ENCODE measurements around the gene SPTBN5.

The SPTBN5 gene

DNA sequence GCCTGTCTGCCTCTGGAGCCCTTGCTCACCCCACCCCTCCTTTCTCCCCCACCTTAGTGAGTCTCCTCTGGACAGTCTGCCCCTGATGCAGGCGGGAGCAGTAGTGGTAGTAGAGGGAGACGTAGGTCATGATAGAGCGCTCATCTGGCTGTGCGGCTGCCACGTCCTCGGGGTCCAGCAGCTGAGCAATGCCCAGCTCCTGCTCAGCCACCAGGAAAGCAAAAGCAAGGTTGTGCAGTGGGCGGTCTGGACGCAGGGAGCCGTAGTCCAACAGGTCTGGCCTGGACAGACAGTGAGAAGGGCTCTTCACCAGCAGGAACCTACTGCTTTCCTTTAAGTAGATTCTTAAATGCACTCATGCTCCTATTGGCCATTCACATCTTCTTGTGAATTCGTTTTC lies 6.7 kb downstream of the SPTBN5 start:
- no peaks in the 10 kb centered on the region for H3K9me3 ChIP-seq (ENCODE audit: insufficient read depth, low read depth, low read length)
- no peaks in the 10 kb centered on the region for H3K9me2 ChIP-seq (replicated peaks; ENCODE audit: low read depth, low read length)
- TF ChIP-seq, protein P1, sequence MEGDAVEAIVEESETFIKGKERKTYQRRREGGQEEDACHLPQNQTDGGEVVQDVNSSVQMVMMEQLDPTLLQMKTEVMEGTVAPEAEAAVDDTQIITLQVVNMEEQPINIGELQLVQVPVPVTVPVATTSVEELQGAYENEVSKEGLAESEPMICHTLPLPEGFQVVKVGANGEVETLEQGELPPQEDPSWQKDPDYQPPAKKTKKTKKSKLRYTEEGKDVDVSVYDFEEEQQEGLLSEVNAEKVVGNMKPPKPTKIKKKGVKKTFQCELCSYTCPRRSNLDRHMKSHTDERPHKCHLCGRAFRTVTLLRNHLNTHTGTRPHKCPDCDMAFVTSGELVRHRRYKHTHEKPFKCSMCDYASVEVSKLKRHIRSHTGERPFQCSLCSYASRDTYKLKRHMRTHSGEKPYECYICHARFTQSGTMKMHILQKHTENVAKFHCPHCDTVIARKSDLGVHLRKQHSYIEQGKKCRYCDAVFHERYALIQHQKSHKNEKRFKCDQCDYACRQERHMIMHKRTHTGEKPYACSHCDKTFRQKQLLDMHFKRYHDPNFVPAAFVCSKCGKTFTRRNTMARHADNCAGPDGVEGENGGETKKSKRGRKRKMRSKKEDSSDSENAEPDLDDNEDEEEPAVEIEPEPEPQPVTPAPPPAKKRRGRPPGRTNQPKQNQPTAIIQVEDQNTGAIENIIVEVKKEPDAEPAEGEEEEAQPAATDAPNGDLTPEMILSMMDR (conservative IDR thresholded peaks at IDR 0.05; ENCODE audit: low read length), result no peak
- TF ChIP-seq EZH2phosphoT487 (IDR thresholded peaks at IDR 0.05; ENCODE audit: borderline replicate concordance), result no peak
- H3K36me3 ChIP-seq (ENCODE audit: insufficient read depth, low read length), result no peaks in the 10 kb centered on the region
- H3K9ac ChIP-seq (ENCODE audit: low read depth, low read length, poor library complexity, severe bottlenecking), result no peak overlapping the region
- H4K20me1 ChIP-seq (ENCODE audit: insufficient read depth, low read length, poor library complexity, severe bottlenecking), result no peaks in the 10 kb centered on the region
- no peaks in the 10 kb centered on the region for H3K27me3 ChIP-seq (ENCODE audit: insufficient read depth, low read length, poor library complexity, severe bottlenecking)
- H3K4me2 ChIP-seq (ENCODE audit: low read depth, low read length, poor library complexity, severe bottlenecking), result no peak overlapping the region
- H3K79me2 ChIP-seq (ENCODE audit: insufficient read depth, low read length), result no peaks in the 10 kb centered on the region
- no peaks in the 10 kb centered on the region for H3F3A ChIP-seq (ENCODE audit: low read depth)
- peaks cover 16% of the 10 kb centered on the region for H3K4me1 ChIP-seq (ENCODE audit: insufficient read depth, low read length, poor library complexity, severe bottlenecking)
- no peak overlapping the region for H3K4me3 ChIP-seq (ENCODE audit: low read length, poor library complexity, severe bottlenecking)
- no peak overlapping the region for H2AFZ ChIP-seq (ENCODE audit: low read length)

DNA sequence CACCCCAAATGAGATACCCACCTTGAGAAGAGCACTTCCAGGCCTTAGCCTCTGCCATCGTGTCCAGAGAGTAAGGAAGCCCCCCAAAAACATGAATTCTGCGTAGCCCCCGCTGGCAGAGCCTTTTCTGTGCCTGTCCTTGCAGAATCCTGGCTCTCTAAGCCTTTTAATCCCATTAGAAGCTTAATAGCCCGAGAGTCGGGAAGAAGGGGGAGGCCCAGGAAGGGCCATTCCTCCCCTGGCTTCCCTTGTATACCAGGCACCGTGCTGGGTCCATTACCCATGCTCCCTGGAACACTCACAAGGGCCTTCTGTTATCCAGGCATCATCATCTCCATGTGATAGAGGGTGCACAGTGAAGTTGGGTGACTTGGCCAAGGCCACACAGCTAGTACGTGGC lies 7.1 kb downstream of the SPTBN5 start:
- no peak overlapping the region for H3K9ac ChIP-seq (ENCODE audit: low read depth, low read length, poor library complexity, severe bottlenecking)

DNA sequence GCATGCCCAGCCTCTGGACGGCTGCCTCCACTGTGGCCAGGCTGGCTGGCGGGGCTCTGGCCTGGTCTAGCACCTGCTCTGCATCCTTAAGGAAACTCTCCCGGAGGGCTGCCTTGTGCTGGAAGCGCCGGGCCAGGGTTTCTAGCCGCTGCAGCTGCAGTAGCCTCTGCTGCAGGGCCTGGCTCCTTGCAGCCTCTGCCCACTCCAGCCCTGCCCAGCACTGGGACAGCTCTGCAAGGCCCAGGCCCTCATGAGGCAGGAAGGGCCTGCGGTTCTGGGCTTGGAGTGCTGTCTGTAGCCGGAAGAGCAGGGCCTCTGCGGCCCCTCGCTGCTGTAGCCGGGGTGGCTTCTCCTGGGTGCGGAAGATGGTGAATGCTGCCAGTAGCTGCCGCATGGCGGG lies 8.0 kb downstream of the SPTBN5 start:
- Histone ChIP-seq H3K4me3 (ENCODE audit: low read length, poor library complexity, severe bottlenecking) (no peak overlapping the region), H4K20me1 (ENCODE audit: insufficient read depth, low read length, poor library complexity, severe bottlenecking) (no peaks in the 10 kb centered on the region), H3K9ac (ENCODE audit: low read depth, low read length, poor library complexity, severe bottlenecking) (no peak overlapping the region), H3K36me3 (ENCODE audit: insufficient read depth, low read length) (no peaks in the 10 kb centered on the region), H3K9me3 (ENCODE audit: insufficient read depth, low read depth, low read length) (no peaks in the 10 kb centered on the region), H3F3A (ENCODE audit: low read depth) (no peaks in the 10 kb centered on the region), H3K79me2 (ENCODE audit: insufficient read depth, low read length) (no peaks in the 10 kb centered on the region), H2AFZ (ENCODE audit: low read length) (no peak overlapping the region), H3K9me2 (replicated peaks; ENCODE audit: low read depth, low read length) (no peaks in the 10 kb centered on the region), H3K4me2 (ENCODE audit: low read depth, low read length, poor library complexity, severe bottlenecking) (no peak overlapping the region), H3K4me1 (ENCODE audit: insufficient read depth, low read length, poor library complexity, severe bottlenecking) (peaks cover 16% of the 10 kb centered on the region), H3K27me3 (ENCODE audit: insufficient read depth, low read length, poor library complexity, severe bottlenecking) (no peaks in the 10 kb centered on the region)
- no peak for TF ChIP-seq EZH2phosphoT487 (IDR thresholded peaks at IDR 0.05; ENCODE audit: borderline replicate concordance)
- TF ChIP-seq, protein P1 (conservative IDR thresholded peaks at IDR 0.05; ENCODE audit: low read length), result no peak

More for the DNA sequence above, 7.1 kb downstream of the SPTBN5 start:
- H3K4me2 ChIP-seq (ENCODE audit: low read depth, low read length, poor library complexity, severe bottlenecking), result no peak overlapping the region
- H3K9me2 ChIP-seq (replicated peaks; ENCODE audit: low read depth, low read length), result no peaks in the 10 kb centered on the region
- TF ChIP-seq, protein P1 (conservative IDR thresholded peaks at IDR 0.05; ENCODE audit: low read length), result no peak
- H4K20me1 ChIP-seq (ENCODE audit: insufficient read depth, low read length, poor library complexity, severe bottlenecking), result no peaks in the 10 kb centered on the region
- H2AFZ ChIP-seq (ENCODE audit: low read length), result no peak overlapping the region
- H3K79me2 ChIP-seq (ENCODE audit: insufficient read depth, low read length), result no peaks in the 10 kb centered on the region
- H3K27me3 ChIP-seq (ENCODE audit: insufficient read depth, low read length, poor library complexity, severe bottlenecking), result no peaks in the 10 kb centered on the region
- H3K9me3 ChIP-seq (ENCODE audit: insufficient read depth, low read depth, low read length), result no peaks in the 10 kb centered on the region
- peaks cover 16% of the 10 kb centered on the region for H3K4me1 ChIP-seq (ENCODE audit: insufficient read depth, low read length, poor library complexity, severe bottlenecking)
- no peak overlapping the region for H3K4me3 ChIP-seq (ENCODE audit: low read length, poor library complexity, severe bottlenecking)
- H3F3A ChIP-seq (ENCODE audit: low read depth), result no peaks in the 10 kb centered on the region
- no peaks in the 10 kb centered on the region for H3K36me3 ChIP-seq (ENCODE audit: insufficient read depth, low read length)

All from Loucy (cell line).